Thoracic aorta (tissue), 2 donors: ENCODE measurements around the gene OSBPL3. TPM values are rescaled to one million over a fixed set of nuclear protein-coding genes. Genes with fewer than 3 reads are reported as not detected.

Source experiments
- ATAC-seq: fragments of 150-250 bp; one replicate; pipeline ENCODE4 v1.8.0; 2017; ENCODE audit warnings: low read depth; ENCODE audit not compliant: insufficient number of reproducible peaks, low FRiP score
- DNase-seq: peaks from one replicate; pipeline ENCODE4 v3.0.0-alpha.2; 2020; ENCODE audit warnings: low spot score
- H3K27ac ChIP-seq, 2 donors: fragments of 200-600 bp; sonication (generic); 1 replicate in 1 of 2; 2 replicates in 1 of 2; pipeline ENCODE4 v1.5.1; 2016; ENCODE audit warnings: mild to moderate bottlenecking in 2 of 2, moderate library complexity in 2 of 2
- H3K27me3 ChIP-seq: fragments of 200-600 bp; sonication (generic); replicated peaks from 2 replicates; pipeline ENCODE4 v1.6.0; 2016; ENCODE audit warnings: mild to moderate bottlenecking; ENCODE audit not compliant: insufficient read depth
- H3K36me3 ChIP-seq: fragments of 200-600 bp; sonication (generic); one replicate; pipeline ENCODE4 v1.5.1; 2016
- H3K4me1 ChIP-seq, 2 donors: fragments of 200-600 bp; sonication (generic); 1 replicate in 1 of 2; 2 replicates in 1 of 2; pipeline versions ENCODE4 v1.5.1 to v1.6.0; 2016; ENCODE audit warnings: low read depth in 2 of 2, mild to moderate bottlenecking in 1 of 2; ENCODE audit not compliant: control insufficient read depth in 1 of 2
- H3K4me3 ChIP-seq: fragments of 200-600 bp; sonication (generic); 2 replicates; pipeline ENCODE4 v1.5.1; 2016; ENCODE audit warnings: mild to moderate bottlenecking
- H3K9me3 ChIP-seq: fragments of 200-600 bp; sonication (generic); 2 replicates; pipeline ENCODE4 v1.5.1; 2016
- CTCF ChIP-seq: fragments of 200-600 bp; sonication (generic); IDR thresholded peaks from one replicate; pipeline ENCODE4 v1.5.1; 2019; ENCODE audit warnings: antibody characterized with exemption
- total RNA-seq, 2 donors: library from RNA; depleted of rRNA; stranded (reverse); fragments of >200 nt; gene quantifications; one replicate each; pipeline versions ENCODE4 v1.1.0 to v1.2.3, GENCODE V29; 2016

The OSBPL3 gene
- total RNA-seq, 2 donors from 2014 or later = 5.5 to 7.9 TPM

DNA sequence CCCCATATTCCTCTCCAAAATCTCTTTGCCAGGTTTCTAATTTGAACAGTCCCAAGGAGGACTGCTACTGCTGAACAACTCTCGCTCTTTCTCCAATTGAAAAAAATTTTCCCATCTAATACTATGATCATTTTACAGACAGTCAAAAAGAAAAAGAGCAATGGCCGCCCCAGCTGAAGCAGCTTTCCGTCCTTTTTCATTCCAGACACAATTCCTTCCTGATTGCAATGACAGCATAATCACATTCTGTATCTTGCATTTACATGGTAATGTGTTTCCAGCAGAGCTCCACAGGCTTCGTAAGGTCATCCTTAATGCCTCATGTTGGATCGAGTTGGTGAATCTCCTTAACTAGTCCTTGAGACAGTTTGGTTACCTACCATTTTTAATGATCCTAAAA lies 177.7 kb downstream of the OSBPL3 start:
- Histone ChIP-seq H3K4me3 (no peak overlapping the region), H3K27ac (no peak overlapping the region), H3K27me3 (no peaks in the 10 kb centered on the region), H3K9me3 (no peaks in the 10 kb centered on the region), H3K36me3 (no peaks in the 10 kb centered on the region), H3K4me1 (no peaks in the 10 kb centered on the region)
- no peak for DNase-seq
- no peak for ATAC-seq
- no peak for TF ChIP-seq CTCF

DNA sequence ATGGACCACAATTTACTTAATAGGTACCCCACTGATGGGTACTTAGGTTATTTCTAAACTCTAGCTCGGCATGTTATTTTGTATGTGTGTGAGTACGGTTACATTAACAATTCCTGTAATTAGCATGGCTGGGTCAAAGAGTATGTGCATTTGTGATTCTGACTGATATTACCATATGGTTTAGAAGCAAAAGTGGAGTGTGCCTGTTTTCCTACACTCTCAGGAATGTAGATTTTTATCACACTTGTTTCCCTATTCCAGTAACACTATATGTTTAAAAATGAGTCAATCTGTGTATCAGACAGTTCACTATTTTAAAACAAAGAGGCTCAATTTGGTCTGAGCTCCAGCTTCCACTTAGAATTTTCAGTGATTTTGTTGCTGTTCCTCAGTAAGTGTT lies 178.1 kb downstream of the OSBPL3 start:
- H3K4me3 ChIP-seq = no peak overlapping the region
- TF ChIP-seq CTCF = no peak
- H3K4me1 ChIP-seq = no peaks in the 10 kb centered on the region
- no peaks in the 10 kb centered on the region for H3K27me3 ChIP-seq
- H3K27ac ChIP-seq = no peak overlapping the region
- no peak for DNase-seq
- no peak for ATAC-seq
- H3K36me3 ChIP-seq = no peaks in the 10 kb centered on the region
- H3K9me3 ChIP-seq = no peaks in the 10 kb centered on the region

- no peak overlapping the region for H3K4me3 ChIP-seq
- no peak for DNase-seq
Measured at GRCh38 chr7:24800667-24801066, 179.3 kb downstream of the OSBPL3 start.

DNA sequence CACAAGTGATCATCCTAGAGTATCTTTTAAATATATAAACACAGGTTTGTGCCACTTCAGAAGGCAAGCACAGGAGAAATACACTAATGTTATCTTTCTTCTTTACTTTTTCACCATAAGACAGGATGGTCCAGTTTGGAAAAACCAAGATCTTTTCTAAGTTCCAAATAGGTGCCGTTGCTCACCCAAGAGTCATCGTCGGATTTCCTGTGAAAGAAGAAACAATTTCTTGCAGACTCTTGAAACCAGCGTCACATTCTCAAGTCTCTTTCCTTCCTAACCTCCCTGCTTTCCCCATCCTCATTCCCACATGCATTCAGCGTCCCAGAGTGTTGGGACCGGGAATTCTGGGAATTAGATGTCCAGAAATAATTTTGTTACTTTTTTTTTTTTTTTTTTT lies 179.9 kb downstream of the OSBPL3 start:
- H3K27ac ChIP-seq = no peak overlapping the region
- H3K27me3 ChIP-seq = no peaks in the 10 kb centered on the region
- H3K4me1 ChIP-seq = no peaks in the 10 kb centered on the region
- H3K36me3 ChIP-seq = no peaks in the 10 kb centered on the region
- DNase-seq = no peak
- no peak for ATAC-seq
- H3K9me3 ChIP-seq = no peaks in the 10 kb centered on the region
- H3K4me3 ChIP-seq = no peak overlapping the region
- TF ChIP-seq CTCF = no peak

More at GRCh38 chr7:24800667-24801066, 179.3 kb downstream of the OSBPL3 start:
- Histone ChIP-seq H3K36me3 (no peaks in the 10 kb centered on the region), H3K27me3 (no peaks in the 10 kb centered on the region), H3K27ac (no peak overlapping the region), H3K4me1 (no peaks in the 10 kb centered on the region), H3K9me3 (no peaks in the 10 kb centered on the region)
- no peak for ATAC-seq
- TF ChIP-seq CTCF = no peak

- Histone ChIP-seq H3K9me3 (no peaks in the 10 kb centered on the region), H3K27ac (no peak overlapping the region), H3K27me3 (no peaks in the 10 kb centered on the region), H3K4me1 (no peaks in the 10 kb centered on the region), H3K4me3 (no peak overlapping the region), H3K36me3 (no peaks in the 10 kb centered on the region)
- no peak for DNase-seq
- TF ChIP-seq CTCF = no peak
- ATAC-seq = no peak
Measured at GRCh38 chr7:24799506-24799905, 180.5 kb downstream of the OSBPL3 start.
